Coronary artery (tissue), 2 donors: ENCODE results near the gene EPHA5.

Experiments used
- DNase-seq: peaks from one replicate; pipeline ENCODE4 v3.0.0-alpha.2; 2017; ENCODE audit warnings: low spot score
- H3K27ac ChIP-seq, 2 donors: fragments of 200-600 bp; sonication (generic); one replicate each; pipeline ENCODE4 v1.5.1; 2016 to 2019
- H3K4me3 ChIP-seq: fragments of 200-600 bp; sonication (generic); 2 replicates; pipeline ENCODE4 v1.5.1; 2016; ENCODE audit warnings: mild to moderate bottlenecking, moderate library complexity
- TF ChIP-seq, protein P1 (sequence below): fragments of 200-600 bp; sonication (generic); IDR thresholded peaks from one replicate; pipeline ENCODE4 v1.5.1; 2019; ENCODE audit warnings: antibody characterized with exemption

EPHA5 gene

DNA sequence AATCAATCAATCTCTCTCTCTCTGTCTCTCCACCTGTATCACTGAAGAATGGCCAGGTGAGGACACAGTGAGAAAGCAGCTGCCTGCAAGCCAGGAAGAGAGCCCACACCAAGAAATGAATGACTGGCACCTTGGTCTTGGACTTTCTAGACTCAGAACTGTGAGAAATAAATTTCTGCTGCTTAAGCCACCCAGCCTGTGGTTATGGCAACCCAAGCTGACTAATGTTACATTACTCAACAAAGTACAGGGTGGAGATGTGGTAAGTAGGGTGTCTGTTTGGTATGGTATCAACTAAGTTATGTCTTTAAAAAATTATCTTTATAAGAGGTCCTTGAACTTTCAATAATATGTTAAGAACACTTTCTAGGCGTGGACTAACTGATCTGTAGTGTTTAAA, 159.3 kb downstream of the EPHA5 start:
- no peak overlapping the region for H3K4me3 ChIP-seq
- DNase-seq = no peak
- TF ChIP-seq, protein P1, sequence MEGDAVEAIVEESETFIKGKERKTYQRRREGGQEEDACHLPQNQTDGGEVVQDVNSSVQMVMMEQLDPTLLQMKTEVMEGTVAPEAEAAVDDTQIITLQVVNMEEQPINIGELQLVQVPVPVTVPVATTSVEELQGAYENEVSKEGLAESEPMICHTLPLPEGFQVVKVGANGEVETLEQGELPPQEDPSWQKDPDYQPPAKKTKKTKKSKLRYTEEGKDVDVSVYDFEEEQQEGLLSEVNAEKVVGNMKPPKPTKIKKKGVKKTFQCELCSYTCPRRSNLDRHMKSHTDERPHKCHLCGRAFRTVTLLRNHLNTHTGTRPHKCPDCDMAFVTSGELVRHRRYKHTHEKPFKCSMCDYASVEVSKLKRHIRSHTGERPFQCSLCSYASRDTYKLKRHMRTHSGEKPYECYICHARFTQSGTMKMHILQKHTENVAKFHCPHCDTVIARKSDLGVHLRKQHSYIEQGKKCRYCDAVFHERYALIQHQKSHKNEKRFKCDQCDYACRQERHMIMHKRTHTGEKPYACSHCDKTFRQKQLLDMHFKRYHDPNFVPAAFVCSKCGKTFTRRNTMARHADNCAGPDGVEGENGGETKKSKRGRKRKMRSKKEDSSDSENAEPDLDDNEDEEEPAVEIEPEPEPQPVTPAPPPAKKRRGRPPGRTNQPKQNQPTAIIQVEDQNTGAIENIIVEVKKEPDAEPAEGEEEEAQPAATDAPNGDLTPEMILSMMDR = no peak

DNA sequence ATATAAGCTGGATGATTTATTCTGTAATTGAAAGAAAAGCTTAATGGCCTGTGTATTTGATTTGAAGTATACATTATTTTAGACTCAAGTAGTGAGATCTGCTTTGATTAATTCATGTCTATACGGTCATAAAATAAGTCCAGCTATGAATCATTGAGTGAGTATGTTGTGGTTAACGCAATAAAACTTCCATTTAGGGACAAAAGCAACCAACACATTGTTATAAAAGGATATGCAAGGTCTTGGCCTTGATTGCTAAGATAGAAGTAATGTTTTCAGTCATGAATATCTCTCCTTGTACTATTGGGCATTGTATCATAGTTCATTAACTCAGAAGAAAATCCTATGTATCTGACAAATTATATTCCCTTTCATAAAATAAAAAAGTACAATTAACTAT, 162.1 kb downstream of the EPHA5 start:
- TF ChIP-seq, protein P1 = no peak
- Histone ChIP-seq H3K4me3 (no peak overlapping the region), H3K27ac (no peak overlapping the region)
- DNase-seq = no peak

More for the DNA sequence above, 159.3 kb downstream of the EPHA5 start:
- no peak overlapping the region for H3K27ac ChIP-seq

DNA sequence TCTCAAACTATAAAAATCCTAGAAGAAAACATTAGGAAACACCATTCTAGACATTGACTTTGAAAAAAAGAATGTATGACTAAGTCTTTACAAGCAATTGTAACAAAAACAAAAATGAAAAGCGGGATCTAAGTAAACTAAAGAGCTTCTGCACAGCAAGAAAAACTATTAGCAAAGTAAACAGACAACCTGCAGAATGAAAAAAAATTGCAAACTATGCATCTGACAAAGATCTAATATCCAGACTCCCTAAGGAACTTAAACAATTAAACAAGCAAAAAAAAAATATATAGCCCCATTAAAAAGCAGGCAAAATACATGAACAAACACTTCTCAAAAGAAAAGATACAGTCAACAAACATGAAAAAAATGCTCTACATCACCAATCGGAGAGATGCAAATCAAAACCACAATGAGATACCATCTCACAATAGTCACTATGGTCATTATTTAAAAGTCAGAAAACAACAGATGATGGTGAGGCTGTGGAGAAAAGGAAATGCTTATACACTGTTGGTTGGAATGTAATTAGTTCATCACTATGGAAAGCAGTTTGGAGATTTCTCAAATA, 168.1 kb downstream of the EPHA5 start:
- H3K27ac ChIP-seq = no peak overlapping the region
- no peak for DNase-seq
- H3K4me3 ChIP-seq = no peak overlapping the region
- TF ChIP-seq, protein P1 = no peak

DNA sequence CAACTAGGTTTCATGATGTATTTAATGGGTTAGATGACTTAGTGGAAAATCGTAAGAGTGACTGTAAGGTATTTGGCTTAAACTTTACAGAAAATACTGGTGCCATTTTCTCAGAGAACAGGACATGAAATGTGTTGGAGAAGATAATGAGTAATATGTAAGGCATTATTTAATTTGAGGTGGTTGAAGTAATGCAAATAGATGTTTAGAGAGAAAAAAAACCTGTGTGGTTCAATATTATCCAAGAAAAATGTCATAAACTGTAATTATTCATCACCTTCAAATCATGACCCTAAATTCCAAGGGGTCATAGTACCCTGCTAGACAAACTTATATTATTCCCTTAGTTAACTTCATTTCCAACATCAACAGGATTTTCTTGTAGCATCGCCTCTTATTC, 171.7 kb downstream of the EPHA5 start:
- no peak for DNase-seq
- Histone ChIP-seq H3K27ac (no peak overlapping the region), H3K4me3 (no peak overlapping the region)
- TF ChIP-seq, protein P1 = no peak

DNA sequence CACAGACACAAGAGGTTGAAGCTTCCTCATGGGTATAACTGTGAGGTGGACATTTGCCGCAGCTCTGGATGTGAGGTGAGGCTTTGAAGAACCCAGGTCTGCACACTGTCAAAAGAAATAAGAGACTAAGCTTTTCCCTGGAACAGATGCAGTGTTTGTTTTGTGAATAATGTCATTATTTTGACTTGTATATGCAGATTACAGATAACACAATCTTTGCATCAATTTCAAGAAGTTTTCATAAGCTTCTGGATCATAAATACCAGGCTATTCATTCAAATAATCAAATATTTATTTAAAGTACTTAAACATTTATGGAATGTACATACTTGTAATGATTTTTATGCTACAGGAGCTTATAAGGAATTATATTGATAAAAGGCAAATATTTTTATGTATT, 174.8 kb downstream of the EPHA5 start:
- TF ChIP-seq, protein P1 = no peak
- DNase-seq = no peak
- Histone ChIP-seq H3K4me3 (no peak overlapping the region), H3K27ac (no peak overlapping the region)

DNA sequence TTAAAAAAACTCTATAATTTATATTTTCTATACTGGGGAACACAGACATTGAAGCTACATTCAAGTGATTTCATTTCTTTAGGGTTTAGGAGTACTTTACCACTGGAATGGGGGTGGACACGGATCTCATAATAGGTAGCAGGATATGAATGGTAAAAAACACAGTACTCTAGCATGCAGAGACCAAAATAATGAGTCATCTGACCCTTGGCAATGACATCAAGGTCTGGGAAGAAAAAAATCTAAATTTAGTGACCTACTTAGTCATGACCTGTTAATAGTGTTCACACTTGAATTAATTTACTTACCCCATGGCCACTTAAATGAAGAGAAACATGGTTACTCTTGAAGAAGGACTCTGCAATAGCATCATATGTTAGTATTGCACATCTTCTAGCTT, 187.9 kb downstream of the EPHA5 start:
- TF ChIP-seq, protein P1 = no peak
- DNase-seq = no peak
- no peak overlapping the region for H3K27ac ChIP-seq
- H3K4me3 ChIP-seq = no peak overlapping the region

DNA sequence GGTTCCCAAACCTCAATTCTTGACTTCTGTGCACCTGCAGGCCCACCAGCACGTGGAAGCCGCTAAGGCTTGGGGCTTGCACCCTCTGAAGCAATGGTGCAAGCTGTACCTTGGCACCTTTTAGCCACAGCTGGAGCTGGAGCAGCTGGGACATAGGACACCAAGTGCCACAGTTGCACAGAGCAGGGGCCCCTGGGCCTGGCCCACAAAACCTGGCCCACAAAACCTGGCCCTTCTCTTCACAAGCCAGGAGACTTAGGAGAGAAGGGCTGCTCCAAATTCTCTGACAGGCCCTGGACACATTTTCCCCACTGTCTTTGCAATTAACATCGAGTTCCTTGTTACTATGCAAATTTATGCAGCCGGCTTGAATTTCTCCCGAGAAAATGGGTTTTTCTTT, 197.8 kb downstream of the EPHA5 start:
- no peak for DNase-seq
- H3K4me3 ChIP-seq = no peak overlapping the region
- TF ChIP-seq, protein P1 = no peak
- no peak overlapping the region for H3K27ac ChIP-seq
